ENCODE results near the gene MED15. TPM values are rescaled to one million over a fixed set of nuclear protein-coding genes. Genes with fewer than 3 reads are reported as not detected.
"Not testable (repeated sequence)": the region's sequence is repeated elsewhere in the genome, so short reads cannot be mapped to it uniquely, and the experiment has no call there.

The MED15 gene
- polyA plus RNA-seq, 4 donors: 33.3 to 64.4 (median 38.6) TPM

DNA sequence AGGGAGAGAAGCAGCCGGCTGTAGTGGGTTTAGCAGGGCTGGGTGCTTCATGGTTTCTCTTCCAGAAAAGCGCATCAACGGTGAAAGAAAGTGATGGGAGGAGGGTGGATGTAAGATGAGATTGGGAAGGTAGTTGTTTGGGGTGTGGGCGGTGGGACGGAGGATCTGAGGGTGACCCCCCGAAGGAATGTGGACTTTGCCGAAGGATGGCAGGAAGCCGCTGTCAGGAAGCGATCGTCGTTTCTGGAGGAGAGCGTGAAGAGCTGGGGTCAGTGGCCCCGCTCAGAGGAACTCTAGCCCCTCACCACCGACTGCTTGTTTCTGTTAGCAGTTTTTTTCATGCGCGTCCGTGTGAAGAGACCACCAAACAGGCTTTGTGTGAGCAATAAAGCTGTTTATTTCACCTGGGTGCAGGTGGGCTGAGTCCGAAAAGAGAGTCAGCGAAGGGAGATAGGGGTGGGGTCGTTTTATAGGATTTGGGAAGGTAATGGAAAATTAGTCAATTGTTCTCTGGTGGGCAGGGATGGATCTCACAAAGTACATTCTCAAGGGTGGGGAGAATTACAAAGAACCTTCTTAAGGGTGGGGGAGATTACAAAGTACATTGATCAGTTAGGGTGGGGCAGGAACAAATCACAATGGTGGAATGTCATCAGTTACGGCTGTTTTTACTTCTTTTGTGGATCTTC lies 801 bp downstream of the MED15 start:
- not testable (repeated sequence) for DNase-seq (ENCODE audit: low read depth in 4 of 4, low spot score in 3 of 4)

DNA sequence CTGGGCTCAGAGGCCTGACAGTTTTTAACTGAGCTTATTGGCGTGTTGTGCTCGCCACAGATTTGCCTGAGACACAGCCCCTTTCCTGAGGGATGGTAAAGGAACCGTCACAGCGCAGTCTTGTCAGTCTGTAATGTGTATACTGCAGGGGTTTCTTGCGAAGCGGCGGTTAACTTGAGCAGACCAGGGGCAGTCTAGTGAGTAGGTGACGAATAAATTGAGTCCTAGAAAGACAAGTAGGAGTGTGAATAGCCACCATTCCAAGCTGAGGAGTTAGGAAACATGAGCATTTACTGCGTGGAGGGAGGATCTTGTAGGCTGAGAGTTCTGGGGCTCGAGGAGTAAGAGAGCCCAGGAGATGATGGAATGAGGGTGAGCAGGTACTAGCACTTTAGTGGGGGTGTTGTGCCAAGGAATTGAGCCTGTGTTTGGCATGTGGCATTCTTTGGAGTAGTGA lies 1.4 kb downstream of the MED15 start:
- no peak for DNase-seq (ENCODE audit: low read depth in 4 of 4, low spot score in 3 of 4)

DNA sequence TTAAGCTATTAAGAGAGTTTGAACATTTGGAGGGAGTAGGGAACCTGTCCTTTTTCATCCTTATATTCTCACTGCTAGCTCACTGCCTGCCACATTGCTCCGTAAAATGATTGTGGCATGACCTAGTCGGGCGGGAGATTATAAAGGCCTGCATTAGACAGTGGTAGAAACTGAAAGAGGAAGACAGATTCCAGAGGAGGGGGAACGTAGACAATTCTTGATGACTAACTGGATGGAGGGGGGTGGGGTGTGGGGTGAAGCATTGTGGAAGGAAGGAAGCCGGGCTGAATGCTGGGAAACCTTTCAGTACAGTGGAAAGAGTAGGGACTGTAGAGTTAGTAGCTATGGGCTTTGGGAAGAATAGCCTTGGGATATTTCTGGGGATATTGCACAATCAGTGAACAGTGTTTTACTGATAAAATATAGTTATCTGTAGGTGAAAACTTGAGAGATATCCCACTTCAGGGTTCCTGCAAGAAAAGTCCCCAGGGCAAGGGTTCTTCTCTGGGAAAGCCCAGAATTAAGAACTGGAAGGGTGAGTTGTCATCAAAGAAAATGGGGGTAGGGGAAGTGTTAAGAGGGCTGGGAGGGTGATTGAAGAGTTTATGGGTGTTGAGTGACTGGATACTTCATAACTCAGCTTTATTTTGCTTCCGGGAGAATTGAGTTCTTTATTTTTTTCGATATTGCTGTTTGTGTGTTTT lies 2.1 kb downstream of the MED15 start:
- peak in 2 of 4 donors; percentile 46 to 51 for DNase-seq (ENCODE audit: low read depth in 4 of 4, low spot score in 3 of 4)

DNA sequence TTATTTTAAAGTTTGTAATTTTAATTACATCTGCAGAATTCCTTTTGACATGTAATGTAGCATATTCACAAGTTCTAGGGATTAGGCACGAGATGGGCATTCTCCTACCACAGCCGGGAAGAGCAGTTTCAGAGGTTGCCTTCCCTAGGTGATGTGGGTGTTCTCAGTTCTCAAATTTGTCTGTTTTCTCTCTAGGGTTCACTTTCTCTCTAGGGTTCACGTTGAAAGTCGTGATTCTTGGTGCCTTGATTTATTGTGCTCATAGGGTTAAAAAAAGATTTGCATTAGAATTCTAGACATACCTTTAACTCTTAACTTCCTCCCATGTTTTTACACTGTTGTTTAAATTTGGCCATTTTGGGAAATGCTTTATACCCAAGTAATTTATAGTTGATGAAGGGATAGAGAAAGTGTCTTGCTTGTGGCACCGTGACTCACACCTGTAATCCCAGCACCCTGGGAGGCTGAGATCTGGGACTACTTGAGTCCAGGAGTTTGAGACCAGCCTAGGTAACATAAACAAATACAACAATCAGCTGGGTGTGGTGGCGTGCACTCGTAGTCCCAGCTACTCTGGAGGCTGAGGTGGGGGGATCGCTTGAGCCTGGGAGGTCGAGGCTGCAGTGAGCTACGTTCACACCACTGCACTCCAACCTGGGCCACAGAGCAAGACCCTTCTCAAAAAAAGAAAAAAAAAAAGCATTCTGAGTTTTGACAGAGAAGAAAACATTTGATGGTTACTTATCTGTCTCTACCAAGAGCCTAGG lies 3.6 kb downstream of the MED15 start:
- DNase-seq (ENCODE audit: low read depth in 4 of 4, low spot score in 3 of 4): no peak

DNA sequence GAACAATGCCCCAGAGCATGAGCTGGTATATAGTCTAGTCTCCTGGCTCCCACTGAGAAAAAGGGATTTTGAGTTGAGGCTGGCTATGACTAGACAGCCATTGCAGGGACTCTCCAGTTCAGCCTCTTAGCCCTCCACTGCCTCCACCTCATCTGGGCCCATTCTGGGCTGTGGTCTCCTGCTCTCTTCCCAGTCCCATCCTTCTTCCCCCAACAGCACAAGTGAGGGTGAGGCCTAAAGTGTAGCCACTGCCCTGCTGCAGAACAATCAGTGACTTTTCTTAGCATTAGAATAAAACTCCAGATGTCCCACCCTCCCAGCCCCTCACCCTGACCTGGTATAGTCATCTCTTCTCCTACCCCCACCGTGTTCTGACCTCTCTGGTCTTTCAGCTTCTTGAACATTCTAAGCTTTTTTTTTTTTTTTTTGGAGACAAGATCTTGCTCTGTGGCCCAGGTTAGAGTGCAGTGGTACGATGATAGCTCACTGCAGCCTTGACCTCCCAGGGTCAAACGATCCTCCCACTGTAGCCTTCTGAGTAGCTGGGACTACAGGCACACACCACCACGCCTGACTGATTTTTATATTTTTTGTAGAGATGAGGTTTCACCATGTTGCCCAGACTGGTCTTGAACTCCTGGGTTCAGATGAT lies 4.3 kb downstream of the MED15 start:
- no peak for DNase-seq (ENCODE audit: low read depth in 4 of 4, low spot score in 3 of 4)

DNA sequence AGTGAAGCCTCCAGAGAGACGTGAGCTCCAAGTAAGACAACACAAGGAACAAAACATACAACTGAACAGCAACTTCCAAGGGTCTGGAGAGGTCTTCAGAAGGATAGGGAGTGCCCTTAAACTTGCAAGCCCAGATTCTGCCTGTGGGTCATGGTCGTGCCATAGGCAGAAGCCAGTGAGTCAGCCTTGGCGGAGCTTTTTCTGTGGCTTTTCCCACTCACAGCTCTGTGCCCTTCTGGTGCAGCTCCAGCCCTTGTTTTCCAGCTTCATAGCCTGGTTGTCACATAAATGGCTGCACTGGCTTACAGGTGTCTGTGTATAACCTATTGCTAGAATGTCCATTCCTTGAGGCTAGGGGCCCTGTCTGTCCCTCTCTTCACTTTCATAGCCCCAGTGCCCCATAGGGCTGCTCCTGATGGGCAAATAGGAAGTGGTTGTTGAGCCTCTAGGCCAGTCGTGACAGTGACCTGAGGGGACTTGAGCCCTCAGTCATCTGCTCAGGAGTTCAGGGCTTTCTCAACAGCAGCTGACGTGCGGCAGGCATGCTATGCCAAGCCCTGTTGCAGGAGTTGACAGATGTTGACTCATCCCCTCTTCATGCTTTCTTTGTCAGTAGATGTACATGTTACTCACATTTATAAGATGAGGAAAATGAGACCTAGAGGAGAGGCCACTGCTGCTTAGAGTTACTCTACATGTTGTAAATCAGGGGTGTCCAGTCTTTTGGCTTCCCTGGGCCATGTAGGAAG lies 7.4 kb downstream of the MED15 start:
- no peak for DNase-seq (ENCODE audit: low read depth in 4 of 4, low spot score in 3 of 4)

DNA sequence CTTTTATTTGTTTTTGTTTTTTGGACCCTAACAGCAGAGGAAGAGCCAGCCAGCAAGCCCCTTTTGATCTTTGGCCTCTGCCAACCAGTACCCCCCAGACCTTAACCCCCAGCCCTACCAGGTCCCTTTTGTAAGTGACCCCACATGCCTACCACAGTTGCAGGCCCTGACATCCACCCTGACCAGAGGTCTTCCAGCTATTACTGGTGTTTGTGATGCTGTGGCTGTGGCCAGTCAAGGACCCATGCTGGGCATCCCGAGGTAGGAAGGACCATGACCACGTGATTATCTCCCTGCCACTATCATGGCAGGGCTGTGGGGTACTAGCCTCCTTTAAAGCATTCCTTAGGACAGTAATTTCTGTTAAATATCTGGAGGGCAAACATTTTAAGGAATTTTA lies 9.0 kb downstream of the MED15 start:
- no peak for DNase-seq (ENCODE audit: low read depth in 4 of 4, low spot score in 3 of 4)

DNA sequence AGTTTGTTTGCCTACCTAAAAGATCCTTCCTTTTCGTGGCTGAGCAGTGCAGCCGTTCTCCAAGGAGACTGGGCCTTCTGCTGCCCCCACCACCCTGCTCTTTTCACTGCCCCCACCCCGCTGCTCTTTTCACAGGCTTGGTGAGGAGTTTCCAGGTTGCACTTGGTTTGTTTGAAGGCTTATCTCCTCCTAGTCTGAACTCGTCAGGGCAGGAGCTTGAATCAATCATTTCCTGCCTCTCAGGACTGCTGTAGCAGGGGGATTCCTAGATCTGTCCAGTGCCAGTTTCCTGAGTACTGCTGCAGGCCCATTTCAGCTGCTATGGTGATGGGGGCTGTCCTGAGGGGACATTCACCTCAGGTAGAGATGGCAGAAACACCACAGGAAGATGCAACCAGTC lies 10.0 kb downstream of the MED15 start:
- DNase-seq (ENCODE audit: low read depth in 4 of 4, low spot score in 3 of 4): no peak

DNA sequence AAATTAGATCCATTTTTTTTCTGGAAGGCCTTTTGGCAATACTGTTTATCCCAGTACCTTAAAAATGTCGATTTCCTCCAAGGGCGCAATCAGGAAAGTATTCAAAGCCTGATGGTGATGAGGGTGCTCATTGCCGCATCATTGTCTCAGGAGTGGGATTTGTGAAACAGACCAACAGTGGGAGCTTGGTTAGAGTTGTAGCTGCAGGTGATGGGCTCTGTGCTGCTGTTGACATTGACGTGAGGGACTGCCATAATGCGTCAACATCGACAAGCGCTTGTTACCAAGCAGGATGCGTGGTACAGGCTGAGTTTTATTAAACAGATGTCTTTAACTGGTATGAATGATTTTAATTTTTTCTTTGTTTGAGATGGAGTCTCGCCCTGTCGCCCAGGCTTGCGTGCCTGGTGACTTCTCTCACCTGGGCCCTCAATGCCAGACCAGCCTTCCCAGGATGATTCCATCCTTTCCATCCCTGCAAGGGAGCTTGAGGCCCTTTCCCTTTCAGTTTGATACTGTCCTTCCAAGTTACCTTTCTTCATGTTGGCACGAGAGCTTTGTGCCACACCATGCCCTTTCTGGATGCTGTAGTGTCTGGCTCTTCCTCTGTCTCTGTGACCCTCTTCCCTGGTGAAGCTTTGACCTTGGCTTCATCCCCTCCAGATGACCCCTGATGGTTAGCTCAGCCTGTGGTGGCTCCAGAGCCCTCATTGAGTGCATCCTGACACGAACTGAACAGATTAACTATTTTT lies 10.6 kb downstream of the MED15 start:
- DNase-seq (ENCODE audit: low read depth in 4 of 4, low spot score in 3 of 4): no peak

DNA sequence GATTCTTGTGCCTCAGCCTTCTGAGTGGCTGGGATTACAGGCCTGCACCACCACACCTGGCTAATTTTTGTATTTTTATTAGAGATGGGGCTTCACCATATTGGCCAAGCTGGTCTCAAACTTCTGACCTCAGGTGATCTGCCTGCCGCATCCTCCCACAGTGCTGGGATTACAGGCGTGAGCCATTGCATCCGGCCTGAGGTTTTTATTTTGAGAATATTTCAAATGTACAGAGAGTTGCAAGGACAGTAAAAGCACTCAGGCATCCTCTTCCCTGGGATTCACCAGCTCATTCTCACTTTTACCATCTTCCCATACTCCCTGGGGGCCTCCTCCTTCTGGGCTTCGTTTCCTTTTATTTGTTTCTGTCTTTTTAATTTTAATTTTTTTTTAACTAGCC lies 12.1 kb downstream of the MED15 start:
- no peak for DNase-seq (ENCODE audit: low read depth in 4 of 4, low spot score in 3 of 4)

DNA sequence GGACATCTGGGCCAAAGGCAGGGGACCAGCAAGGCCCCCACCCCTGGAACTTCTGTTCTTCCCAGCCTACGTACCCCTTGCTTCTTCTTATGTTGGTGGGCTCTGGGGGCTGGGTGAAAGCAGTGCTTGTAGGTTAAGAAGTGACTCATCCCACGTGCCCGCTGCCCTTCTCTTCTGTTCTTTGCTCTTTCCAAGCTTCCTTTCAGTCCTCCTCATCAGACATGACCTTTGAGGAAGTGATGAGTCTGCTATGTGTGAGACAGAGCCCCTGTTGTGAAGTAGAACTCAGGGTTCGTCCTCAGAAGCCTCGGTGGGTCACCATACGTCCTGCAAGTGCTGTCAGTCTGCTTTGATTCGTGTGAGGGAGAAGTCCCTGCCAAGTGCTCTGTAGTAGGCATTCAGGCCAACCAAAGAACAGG lies 12.7 kb downstream of the MED15 start:
- no peak for DNase-seq (ENCODE audit: low read depth in 4 of 4, low spot score in 3 of 4)

DNA sequence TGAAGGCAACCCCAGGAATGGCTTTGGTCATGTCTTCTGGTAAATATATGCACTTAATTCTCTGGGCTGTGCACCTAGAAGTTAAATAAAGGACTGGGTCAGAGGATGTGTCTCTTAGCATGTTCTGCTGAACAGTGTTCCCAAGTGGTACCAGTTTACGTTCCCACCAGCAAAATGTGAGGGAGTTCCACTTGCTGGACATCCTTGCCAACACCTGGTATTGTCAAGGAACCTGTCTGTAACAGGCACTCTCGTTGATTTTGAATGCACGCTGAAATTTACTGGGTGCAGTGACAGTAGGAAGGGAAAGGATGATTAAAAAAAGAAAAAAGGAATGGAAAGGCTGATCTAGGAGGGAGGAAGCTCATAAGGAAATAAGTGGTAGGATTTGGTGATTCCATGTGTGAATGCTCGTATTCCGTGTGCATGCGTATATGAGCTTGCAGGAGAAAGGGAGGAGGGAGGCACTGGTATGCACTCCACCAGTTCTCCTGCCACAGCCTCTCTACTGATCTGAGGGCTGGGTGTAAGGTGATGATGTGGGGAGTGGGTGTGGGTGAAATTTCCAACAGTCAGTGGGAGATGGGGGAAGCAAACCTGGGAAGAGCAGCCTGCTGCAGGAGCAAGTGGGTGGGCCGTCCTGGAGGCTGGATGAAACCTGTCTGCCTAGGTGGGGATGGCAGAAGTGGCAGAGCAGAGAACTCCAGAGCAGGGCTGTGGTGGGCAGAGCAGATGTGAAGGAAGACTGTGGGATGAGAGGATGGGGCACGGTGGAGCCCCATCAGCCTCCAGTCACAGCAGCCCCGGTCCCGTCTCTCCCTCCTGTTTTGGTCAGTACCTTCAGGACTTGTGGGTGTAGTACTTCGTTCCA lies 15.0 kb downstream of the MED15 start:
- no peak for DNase-seq (ENCODE audit: low read depth in 4 of 4, low spot score in 3 of 4)

DNA sequence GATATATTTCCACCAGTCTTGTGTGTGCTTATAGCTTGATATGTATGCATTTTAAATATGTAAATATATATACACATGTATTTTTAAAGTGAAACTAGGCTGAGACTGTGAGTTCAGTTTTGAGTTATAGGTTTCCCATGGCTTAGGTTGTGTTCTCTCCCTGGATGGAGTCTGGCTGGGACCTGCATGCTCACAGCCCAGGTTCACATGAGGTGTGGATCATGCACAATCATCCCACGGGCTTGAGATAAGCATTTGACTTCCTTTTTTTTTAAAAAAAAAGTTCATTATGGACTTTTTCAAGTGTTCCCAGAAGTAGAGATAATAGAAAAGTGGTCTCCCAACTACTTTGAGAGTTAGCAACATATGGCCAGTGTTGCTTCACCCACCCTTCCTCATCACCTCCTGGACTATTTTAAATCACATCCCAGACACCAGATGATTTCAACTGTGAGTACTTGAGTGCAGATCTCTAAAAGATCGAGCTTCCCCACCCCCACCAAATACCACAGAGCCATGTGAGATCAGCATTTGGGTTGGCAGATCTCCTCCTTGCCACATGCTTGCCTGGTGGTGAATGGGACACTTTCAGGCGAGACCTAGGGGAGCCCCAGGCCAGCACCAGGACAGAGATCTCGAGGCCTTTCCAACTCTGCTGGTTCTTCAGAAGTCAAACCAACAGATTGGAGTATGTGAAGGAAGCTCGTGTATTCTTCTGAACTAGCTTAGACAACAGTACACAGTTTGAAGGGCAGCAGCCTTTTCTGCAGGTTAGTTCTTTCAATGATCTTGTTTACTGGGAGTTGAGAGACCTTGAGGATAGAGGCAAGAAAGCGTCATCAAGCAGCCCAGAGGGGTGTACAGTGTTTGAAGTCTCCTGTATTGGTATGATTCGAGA lies 15.9 kb downstream of the MED15 start:
- no peak for DNase-seq (ENCODE audit: low read depth in 4 of 4, low spot score in 3 of 4)

DNA sequence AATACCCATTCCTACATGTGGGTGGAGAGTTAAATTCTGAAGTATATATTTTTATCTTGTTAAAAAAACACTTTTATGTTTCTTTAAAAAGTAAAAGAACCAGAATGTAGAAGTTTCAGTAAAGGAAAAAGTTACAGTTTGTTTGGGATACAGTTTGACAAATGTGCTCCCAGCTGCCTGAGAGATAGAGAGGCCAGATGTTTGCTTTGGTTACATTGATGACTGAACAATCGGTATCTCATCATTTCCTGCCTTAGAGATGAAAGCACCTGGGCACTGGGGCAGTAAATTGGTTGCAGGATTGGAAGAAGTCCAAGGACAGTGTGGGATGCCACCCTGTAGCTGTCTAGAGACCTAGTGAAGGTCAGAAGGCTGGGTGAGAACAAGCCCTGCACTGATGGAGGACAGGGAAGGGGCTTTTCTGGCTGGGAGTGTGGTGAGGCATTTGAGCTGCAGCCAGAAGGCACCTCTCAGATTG lies 16.6 kb downstream of the MED15 start:
- no peak for DNase-seq (ENCODE audit: low read depth in 4 of 4, low spot score in 3 of 4)

DNA sequence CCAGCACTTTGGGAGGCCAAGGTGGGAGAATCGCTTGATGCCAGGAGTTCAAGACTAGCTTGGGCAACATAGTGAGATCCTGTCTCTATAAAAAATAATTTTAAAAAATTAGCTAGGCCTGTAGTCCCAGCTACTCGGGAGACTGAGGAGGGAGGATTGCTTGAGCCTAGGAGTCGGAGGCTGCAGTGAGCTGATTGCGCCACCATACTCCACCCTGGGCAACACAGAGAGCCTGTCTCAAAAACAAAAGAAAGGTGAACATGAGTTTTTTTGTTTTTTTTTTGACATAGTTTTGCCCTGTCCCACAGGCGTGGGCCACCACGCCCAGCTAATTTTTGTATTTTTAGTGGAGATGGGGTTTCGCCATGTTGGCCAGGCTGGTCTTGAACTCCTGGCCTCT lies 17.6 kb downstream of the MED15 start:
- DNase-seq (ENCODE audit: low read depth in 4 of 4, low spot score in 3 of 4): no peak

DNA sequence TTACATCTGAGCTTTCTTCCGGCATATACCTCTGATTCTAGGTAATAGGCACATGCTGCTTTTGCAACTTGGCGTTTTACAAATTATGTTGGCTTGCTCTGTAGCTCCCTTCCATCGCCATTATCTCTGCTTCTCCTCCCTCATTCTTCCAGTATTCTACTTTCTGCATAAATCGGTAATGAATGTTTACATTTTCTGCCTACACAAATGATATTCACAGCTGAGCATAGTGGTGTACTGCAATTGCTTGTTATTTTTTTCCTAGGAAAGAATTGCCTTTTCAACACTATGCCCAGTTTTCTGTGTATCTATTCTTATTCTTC lies 18.9 kb downstream of the MED15 start:
- DNase-seq (ENCODE audit: low read depth in 4 of 4, low spot score in 3 of 4): no peak

DNA sequence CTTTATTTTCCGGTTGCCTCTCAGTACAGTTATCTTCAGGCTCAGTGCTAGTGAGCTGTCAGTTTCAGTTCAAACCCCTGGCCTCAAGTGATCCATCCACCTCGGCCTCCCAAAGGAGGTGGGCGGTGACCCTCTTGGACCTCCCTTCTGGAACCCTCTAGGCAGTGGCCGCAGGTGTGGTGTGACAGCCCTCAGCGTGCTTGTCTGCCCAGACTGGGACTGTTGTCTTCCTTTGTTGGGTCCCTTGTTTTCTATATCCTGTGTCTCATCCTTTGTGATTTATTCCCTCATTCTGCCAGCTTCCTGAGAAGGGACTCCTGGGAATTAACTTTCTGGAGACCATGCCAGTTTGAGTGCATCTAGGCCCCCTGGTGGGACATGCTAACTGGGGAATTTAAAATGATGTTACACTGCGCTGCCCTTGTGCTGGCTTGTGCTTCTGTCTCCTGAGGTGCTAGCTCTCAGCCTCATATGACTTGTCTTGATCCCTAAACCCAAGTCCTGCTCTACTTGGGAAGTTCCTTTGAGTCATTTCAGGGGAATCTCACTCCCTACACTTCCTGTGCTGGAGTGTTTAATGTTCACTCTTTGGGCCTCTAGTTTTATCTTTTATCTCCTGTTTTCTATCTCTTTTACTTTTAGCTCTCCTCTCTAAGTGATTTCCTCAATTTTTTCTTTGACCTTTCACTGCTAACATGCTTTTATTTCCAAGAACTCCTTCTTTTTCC lies 19.4 kb downstream of the MED15 start:
- DNase-seq (ENCODE audit: low read depth in 4 of 4, low spot score in 3 of 4): no peak

Measured in left renal pelvis (tissue), 4 donors.